IPS DF 4.7 (cell line): ENCODE measurements around the gene CORO1C.
A peak's percentile ranks its signal among the peaks of the same experiment; 100 is the strongest.
"Not testable (repeated sequence)": the region's sequence is repeated elsewhere in the genome, so short reads cannot be mapped to it uniquely, and the experiment has no call there.

Source experiments
- DNase-seq: peaks from one replicate; pipeline ENCODE4 v3.0.0-alpha.2; 2013; ENCODE audit warnings: low spot score; ENCODE audit errors: extremely low read depth

The CORO1C gene

GRCh38 chr12:108731105-108731865 lies at the start of gene CORO1C:
Gene CORO1C, minus strand, starts transcription at chr12:108731518. Its CDS starts 30,200 bp downstream, at chr12:108701318.
- peak; percentile 86 for DNase-seq

- DNase-seq: no peak
Observed at GRCh38 chr12:108779998-108780688, 48.8 kb upstream of the CORO1C start.

- DNase-seq: no peak
Observed at GRCh38 chr12:108778053-108778452, 46.7 kb upstream of the CORO1C start.

GRCh38 chr12:108777156-108777555 lies 45.8 kb upstream of the CORO1C start:
- DNase-seq: no peak

GRCh38 chr12:108773798-108774788 lies 42.8 kb upstream of the CORO1C start:
- DNase-seq: no peak

- no peak for DNase-seq
Observed at GRCh38 chr12:108772891-108773797, 41.8 kb upstream of the CORO1C start.

- DNase-seq: no peak
Observed at GRCh38 chr12:108772247-108772646, 40.9 kb upstream of the CORO1C start.

GRCh38 chr12:108771835-108772234 lies 40.5 kb upstream of the CORO1C start:
- DNase-seq: not testable (repeated sequence)

GRCh38 chr12:108770963-108771362 lies 39.6 kb upstream of the CORO1C start:
- DNase-seq: no peak

- DNase-seq: no peak
Observed at GRCh38 chr12:108770269-108770829, 39.0 kb upstream of the CORO1C start.

GRCh38 chr12:108768591-108769500 lies 37.5 kb upstream of the CORO1C start:
- DNase-seq: no peak

- no peak for DNase-seq
Observed at GRCh38 chr12:108766294-108766693, 35.0 kb upstream of the CORO1C start.

- no peak for DNase-seq
Observed at GRCh38 chr12:108765289-108765764, 34.0 kb upstream of the CORO1C start.

- DNase-seq: no peak
Observed at GRCh38 chr12:108764540-108765288, 33.4 kb upstream of the CORO1C start.

GRCh38 chr12:108761226-108761625 lies 29.9 kb upstream of the CORO1C start:
- no peak for DNase-seq

GRCh38 chr12:108759924-108760323 lies 28.6 kb upstream of the CORO1C start:
- no peak for DNase-seq

GRCh38 chr12:108757856-108758255 lies 26.5 kb upstream of the CORO1C start:
- DNase-seq: no peak

GRCh38 chr12:108756421-108756820 lies 25.1 kb upstream of the CORO1C start:
- DNase-seq: no peak
